ENCODE results near the gene CARM1.

DNA sequence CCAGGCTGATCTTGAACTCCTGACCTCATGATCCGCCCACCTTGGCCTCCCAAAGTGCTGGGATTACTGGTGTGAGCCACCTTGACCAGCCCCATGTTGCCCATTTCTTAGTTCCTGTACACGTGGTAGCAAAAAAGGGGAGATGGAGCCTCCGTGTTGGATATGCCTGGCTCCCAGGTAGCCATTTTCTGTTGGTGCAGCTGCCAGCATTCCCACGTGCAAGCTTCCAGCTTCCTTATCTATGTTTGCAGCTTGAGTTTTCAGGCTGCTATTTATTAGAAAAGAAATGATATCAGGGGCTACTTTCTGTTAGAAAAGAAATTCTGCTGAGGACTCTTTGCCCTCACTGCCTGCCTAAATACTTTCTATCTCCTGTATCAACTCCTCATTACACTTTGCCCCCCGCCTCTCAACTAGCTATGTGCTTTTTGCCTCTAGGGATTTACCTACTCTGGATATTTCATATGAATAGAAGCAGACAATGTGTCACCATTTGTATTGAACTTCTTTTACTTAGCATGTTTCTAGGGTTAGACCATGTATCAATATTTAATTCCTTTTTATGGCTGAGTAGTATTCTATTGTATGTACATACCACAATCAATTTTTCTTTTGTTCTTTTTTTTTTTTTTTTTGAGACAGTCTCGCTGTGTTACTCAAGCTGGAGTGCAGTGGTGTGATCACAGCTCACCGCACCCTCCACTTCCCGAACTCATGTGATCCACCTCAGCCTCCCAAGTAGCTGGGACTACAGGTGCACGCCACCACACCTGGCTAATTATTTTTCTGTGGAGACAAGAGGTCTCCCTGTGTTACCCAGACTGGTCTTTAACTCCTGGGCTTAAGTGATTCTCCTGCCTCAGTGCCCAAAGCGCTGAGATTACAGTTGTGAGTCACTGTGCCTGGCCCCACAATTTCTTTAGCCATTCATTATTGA, 32.0 kb upstream of the CARM1 start:
- TF ChIP-seq GATA2 (IDR thresholded peaks at IDR 0.05; ENCODE audit: low read depth, low read length) (no peak), GATA3 (IDR thresholded peaks at IDR 0.05; ENCODE audit: low read depth, low read length) (no peak)
